OCI-LY7 (cell line): ENCODE measurements around the gene ACAN.

Experiments
- CTCF ChIP-seq: fragments of 200-600 bp; sonication (generic); conservative IDR thresholded peaks from 2 replicates; pipeline ENCODE4 v1.5.1; 2014; ENCODE audit warnings: mild to moderate bottlenecking, antibody characterized with exemption, low read length, moderate library complexity, mixed read lengths
- EZH2phosphoT487 ChIP-seq: fragments of 200-600 bp; sonication (generic); IDR thresholded peaks from 2 replicates; pipeline ENCODE4 v1.6.1; 2018; ENCODE audit warnings: low read depth, borderline replicate concordance, mild to moderate bottlenecking, mixed run types, antibody characterized with exemption, low read length, moderate library complexity, mixed read lengths

- TF ChIP-seq CTCF (no peak), EZH2phosphoT487 (no peak)
These were observed 29.8 kb downstream of the ACAN start for GRCh38 chr15:88832820-88833730.
